HG02852 (cell line): ENCODE results near the gene RPIA.
"Not testable (repeated sequence)": the region's sequence is repeated elsewhere in the genome, so short reads cannot be mapped to it uniquely, and the experiment has no call there.

Experiments
- ATAC-seq: cut with Tn5 transposase; IDR thresholded peaks from one replicate; pipeline ENCODE4 v1.9.1; 2021; ENCODE audit warnings: mild to moderate bottlenecking, moderate library complexity; ENCODE audit not compliant: unreplicated experiment

The RPIA gene

GRCh38 chr2:88691339-88692183 is at the start of gene RPIA:
TSS of gene RPIA (plus strand) at chr2:88691673. CDS start at chr2:88691699, 26 bp downstream.
- ATAC-seq: peak; percentile 96

DNA sequence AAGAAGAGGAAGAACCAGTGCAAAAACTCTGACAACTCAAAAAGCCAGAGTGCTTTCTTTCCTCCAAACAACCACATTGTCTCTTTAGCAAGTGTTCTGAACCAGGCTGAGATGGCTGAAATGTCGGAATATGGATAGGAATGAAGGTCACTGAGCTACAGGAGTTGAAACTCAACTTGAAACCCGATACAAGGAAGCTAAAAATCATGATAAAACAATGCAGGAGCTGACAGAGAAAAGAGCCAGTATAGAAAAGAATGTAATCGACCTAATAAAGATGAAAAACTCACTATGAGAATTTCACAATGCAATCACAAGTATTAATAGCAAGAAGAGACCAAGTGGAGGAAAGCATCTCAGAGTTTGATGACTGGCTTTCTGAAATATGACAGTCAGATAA is 49.2 kb upstream of the RPIA start:
- ATAC-seq: no peak

- ATAC-seq: not testable (repeated sequence)
Measured at GRCh38 chr2:88645291-88645882, 46.1 kb upstream of the RPIA start.

- no peak for ATAC-seq
Measured at GRCh38 chr2:88651646-88652045, 39.8 kb upstream of the RPIA start.

DNA sequence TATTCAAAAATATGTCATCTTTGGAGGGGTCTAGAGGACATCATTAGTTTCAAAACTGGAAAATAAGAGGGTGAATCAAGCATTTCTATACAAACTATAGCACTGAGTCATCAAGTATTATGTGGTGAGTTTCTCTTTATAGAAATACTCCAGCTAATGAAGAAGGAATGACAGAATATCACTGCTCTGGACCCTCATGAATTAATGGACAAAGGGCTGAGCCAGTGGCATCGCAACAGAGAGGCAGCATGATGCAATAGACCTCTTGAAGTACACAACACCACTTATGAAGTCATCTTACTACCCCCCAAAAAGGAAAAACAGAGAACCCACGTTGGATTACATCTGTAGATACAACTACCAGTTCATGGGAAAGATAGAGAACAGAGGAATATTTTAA is 36.8 kb upstream of the RPIA start:
- ATAC-seq: no peak

DNA sequence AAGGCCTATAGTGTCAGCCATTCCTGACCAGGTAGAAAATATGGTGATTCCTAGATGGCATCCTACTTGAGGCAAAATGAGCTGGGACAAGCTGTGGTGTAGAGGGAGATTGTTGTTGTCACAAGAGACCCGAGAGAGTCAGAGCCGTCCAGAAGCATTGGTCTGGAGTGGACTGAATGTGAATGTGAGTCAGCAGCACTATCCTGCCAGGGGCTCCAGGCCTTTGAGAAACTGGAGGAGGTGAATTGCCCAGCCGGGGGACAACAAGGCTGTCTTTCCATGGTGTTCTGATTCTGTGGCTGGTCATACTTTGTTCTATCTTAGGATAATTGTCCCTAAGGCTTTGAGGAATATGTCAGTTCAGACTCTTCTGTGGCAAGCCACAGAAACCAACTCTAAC is 34.8 kb upstream of the RPIA start:
- ATAC-seq: no peak

DNA sequence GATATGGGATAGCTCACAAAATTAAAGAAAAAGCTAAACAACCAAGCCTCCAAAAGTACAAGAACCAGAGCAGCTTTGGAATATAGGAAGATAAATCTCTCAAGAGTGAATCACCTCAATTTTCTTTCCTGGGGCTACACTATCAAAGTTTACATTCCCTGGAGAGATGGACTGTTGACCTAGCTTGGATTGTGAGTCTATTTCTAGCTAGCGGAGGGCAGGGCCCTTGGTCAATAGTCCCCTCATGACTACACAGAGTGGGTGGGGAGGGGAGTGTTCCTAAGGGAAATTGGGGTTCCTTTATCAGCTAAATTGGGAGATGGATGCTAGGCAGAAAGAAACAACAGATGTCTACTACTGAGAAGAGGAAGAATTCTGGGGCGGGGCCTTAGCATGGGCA is 34.3 kb upstream of the RPIA start:
- ATAC-seq: no peak

DNA sequence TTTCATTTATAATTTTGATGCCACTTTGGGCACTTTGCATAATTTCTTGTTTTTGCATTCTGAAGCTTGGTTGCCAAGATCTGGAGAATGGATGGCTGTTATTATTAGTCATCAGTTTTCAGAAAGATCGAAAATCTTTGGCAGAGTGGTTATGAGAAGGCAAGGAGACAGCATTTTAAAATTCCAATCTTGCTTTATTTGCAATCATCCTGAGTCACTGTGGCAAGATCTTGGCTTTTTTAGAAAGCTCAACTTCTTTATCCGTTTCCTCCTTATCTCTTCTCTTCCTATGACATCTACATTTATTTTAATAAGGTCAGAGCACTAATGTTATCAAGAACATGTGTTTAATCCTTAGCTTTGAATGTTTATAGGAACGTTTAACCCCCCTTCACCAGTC is 33.1 kb upstream of the RPIA start:
- no peak for ATAC-seq

- no peak for ATAC-seq
Measured at GRCh38 chr2:88658881-88659537, 32.5 kb upstream of the RPIA start.

GRCh38 chr2:88659538-88659915 is 31.9 kb upstream of the RPIA start:
- no peak for ATAC-seq

DNA sequence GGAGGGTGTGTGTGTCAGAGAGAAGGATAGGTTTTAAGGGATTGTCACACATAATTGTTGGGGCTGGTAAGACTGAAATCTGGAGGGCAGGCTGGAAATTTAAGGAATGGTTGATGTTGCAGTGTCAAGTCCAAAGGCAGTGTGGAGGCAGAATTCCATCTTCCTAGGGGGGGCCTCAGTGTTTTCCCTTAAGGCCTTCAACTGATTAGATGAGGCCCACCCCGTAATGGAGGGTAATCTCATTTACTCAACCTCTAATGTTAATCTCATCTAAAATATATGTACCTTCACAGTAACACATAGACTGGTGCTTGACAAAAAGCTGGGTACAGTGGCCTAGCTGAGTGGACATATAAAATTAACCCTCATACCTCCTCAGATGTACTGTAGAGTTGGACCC is 30.9 kb upstream of the RPIA start:
- no peak for ATAC-seq

DNA sequence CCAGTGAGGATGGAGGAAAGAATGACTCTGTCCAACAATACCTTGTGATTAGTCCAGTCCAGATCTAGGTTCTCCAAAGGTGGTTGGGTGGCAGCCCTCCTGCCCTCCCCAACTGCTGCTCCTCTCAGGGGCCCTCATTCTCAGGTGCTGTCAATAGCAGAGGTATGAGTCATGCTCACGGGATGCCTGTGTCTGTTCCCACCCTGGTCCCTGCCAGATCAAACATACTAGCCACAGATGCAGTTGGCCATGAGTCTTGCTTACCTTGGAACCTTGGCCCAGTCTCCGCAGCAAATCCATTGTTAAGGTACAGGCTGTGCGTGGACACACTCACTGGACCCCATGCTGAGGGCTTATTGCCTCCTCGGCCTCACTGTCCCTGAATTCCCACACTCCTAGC is 24.9 kb upstream of the RPIA start:
- ATAC-seq: no peak

GRCh38 chr2:88667219-88667618 is 24.3 kb upstream of the RPIA start:
- no peak for ATAC-seq

DNA sequence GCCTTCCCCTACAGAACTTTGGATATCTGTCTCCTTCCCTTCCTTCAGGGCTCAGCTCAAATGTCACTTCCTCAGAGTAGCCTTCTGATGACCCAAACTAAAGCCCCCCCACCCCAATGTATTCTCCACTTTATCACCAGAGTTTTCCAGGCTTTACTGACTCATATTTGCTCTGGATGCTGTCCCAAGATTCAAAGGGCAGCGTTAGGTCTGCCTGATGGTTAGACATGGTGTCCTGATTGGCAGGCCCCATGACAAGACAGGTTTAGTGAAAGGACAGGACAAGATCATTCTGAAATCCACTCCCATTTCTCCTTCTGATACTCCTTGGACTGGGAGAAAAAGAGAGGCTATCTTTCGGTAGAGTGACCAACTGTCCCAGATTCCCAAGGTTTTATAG is 22.6 kb upstream of the RPIA start:
- ATAC-seq: no peak

- peak; percentile 87 for ATAC-seq
Measured at GRCh38 chr2:88669482-88670214, 21.8 kb upstream of the RPIA start.

- ATAC-seq: no peak
Measured at GRCh38 chr2:88671786-88672427, 19.6 kb upstream of the RPIA start.

- no peak for ATAC-seq
Measured at GRCh38 chr2:88673363-88673762, 18.1 kb upstream of the RPIA start.

GRCh38 chr2:88680266-88680902 is 11.1 kb upstream of the RPIA start:
- no peak for ATAC-seq

- ATAC-seq: no peak
Measured at GRCh38 chr2:88680916-88681315, 10.6 kb upstream of the RPIA start.
